NCI-H2171 (cell line): ENCODE data around the gene LAT.
A peak's percentile ranks its signal among the peaks of the same experiment; 100 is the strongest.
"Not testable (repeated sequence)": the region's sequence is repeated elsewhere in the genome, so short reads cannot be mapped to it uniquely, and the experiment has no call there.

ENCODE experiments used
- DNase-seq: peaks from one replicate; lab custom pipeline; 2025; lab: John Stamatoyannopoulos, UW

Gene LAT, protein sequence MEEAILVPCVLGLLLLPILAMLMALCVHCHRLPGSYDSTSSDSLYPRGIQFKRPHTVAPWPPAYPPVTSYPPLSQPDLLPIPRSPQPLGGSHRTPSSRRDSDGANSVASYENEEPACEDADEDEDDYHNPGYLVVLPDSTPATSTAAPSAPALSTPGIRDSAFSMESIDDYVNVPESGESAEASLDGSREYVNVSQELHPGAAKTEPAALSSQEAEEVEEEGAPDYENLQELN

DNA sequence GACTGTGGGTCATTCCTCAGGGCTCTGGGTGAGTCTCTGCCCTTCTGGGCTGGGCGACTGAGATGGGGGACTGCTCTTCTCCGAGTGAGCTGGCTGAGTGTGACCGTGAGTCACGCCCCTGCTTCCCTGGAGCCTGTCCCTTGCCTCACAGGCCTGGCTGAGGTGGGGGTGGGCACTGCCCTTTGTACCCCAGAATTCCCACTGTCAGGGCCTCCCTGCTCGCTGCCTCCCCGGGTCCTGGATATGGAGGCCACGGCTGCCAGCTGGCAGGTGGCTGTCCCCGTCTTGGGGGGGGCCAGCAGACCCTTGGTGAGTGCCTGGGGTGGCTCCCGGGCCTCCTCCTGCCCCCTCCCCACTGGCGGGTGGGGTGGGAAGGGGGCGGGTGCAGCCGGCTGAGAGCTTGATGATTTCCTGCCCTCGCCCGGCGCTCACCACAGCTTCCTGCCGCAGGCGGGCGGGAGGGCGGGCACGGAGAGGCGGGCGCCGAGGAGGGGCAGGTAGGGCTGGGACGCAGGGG lies at the start of gene LAT:
Gene LAT (plus strand): TSS at position 434 of the 517 bp plus-strand sequence. CDS start 366 bp downstream, outside the sequence.
- no peak for DNase-seq

DNA sequence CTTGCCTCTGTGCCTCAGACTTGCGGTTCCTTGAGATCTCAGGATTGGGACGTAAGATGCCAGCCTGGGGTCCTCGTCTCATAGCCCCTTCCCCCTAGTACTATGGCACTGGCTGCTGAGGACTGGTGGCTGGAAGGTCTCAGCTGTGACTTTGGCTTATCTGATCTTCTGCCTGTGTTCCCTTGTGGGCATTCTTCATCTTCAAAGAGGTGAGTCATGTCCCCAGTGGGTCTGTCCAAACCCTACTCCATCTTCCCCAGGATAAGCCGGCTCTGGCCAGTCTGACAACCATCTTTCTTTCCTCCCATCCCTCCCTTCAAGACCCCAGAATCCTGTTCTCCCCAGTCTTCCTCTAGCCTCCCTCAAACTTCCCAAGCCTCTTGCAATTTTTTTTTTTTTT lies 49.5 kb upstream of the LAT start:
- DNase-seq, result no peak

DNA sequence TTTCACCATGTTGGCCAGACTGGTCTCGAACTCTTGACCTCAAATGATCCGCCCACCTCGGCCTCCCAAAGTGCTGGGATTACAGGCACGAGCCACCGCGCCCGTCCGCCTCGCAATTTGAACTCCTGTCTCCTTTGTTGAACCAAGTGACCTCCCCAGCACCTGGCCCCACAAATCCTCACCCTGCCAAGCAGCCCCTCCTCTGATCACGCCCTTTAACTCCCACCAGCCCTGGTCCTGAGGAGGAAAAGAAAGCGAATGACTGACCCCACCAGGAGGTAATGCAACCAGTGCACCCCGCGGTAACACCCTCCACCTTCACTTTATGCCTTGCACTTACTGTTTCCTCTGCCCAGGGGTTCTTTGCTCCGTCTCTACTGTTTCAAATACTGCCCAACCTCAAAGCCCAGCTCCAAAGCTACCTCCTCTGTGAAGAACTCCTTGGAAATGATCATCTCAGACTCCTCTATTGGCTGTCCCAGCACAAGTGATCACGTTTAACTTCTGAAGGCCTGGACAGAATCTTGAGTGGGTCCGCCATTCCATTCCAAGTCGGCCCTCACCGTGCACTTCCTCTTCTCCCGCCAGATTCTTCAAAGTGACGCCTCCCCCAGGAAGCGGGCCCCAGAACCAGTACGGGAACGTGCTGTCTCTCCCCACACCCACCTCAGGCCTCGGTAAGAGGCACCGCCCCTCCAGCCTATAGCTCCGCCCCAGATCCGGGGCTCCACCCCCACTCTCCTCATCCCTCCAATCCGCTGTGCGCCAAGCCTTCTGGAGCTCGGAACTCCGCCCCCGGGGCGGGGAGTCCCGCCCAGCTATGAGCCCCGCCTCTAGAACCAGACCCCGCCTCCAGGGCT lies 48.7 kb upstream of the LAT start:
- no peak for DNase-seq

DNA sequence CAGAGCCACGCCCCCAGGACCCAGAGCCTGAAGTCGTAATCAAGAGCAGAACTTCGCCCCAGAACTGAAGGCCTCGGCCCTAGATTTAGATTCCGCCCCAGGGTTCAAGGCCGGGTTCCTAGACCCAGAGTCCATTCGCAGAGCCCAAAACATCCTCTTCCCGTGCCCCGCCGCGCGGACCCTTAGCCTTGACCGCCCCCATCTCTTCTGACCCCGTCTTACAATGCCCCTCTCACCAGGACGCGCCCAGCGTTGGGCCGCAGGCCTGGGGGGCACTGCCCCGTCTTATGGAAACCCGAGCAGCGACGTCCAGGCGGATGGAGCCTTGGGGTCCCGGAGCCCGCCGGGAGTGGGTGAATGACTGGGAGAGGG lies 48.1 kb upstream of the LAT start:
- DNase-seq, result no peak

DNA sequence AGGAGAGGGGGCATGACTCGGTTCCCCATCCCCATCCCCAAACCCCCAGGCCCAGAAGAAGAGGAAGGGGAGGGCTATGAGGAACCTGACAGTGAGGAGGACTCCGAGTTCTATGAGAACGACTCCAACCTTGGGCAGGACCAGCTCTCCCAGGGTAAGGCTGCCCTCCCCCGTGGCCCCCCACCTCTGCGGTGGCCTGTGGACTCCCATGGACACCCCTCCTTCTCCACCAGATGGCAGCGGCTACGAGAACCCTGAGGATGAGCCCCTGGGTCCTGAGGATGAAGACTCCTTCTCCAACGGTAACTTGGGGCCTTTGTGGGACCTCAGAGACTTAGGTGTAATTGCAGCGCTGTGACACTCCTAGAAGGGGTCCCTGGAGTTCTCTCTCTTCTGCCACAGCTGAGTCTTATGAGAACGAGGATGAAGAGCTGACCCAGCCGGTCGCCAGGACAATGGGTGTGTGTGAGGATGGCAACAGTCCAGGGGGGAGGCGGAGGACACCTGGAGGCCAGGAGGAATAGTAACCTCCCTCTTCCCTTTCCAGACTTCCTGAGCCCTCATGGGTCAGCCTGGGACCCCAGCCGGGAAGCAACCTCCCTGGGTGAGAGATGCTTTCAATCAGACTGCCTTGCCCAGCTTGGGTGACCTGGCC lies 47.5 kb upstream of the LAT start:
- DNase-seq, result no peak

DNA sequence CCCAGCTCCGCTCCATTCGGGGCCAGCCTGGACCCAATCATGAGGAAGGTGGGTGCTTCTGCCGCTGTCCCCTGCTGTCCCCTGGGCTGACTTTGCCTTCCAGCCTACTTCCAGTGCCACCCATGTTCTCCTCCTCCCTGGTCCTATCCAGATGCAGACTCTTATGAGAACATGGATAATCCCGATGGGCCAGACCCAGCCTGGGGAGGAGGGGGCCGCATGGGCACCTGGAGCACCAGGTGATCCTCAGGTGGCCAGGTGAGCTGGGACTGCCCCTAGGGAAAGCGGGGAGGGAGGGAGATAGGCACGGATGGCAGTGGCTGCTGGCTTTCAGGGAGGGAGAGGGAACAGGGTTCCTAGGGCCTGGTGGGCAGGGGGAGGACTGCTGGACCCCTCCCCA lies 46.1 kb upstream of the LAT start:
- DNase-seq, result no peak

DNA sequence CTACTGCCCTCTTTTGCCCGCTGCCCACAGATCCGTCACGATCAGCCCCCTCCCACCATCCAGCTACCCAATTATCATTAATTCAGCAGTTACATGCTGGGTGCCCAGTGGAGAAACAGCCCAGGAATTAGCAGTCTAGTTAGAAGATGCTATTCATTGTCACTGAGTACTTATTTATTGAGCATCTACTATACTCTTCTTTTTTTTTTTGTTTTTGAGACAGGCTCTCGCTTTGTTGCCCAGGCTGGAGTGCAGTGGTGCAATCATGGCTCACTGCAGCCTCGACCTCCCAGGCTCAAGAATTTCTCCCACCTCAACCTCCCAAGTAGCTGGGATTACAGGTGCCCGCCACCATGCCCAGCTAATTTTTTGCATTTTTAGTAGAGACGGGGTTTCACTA lies 45.0 kb upstream of the LAT start:
- DNase-seq, result not testable (repeated sequence)

DNA sequence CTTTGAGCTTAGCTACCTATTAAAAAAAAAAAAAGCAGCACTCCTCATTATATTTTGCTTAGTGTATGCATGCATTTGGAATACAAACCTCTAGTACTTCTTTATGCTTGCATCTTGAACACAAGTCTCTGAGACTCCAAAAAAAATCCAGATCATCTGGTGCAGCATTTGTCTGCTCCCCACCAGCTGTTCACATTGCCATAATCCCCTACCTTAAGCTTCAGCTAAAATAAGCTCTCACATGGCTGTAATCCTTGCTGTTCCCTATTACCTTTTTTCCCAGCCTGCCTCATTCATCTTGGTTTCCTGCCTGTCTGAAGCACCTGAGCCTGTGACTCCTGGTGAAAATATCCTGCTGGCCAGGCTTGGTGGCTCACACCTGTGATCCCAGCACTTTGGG lies 41.6 kb upstream of the LAT start:
- peak; percentile 23 for DNase-seq

DNA sequence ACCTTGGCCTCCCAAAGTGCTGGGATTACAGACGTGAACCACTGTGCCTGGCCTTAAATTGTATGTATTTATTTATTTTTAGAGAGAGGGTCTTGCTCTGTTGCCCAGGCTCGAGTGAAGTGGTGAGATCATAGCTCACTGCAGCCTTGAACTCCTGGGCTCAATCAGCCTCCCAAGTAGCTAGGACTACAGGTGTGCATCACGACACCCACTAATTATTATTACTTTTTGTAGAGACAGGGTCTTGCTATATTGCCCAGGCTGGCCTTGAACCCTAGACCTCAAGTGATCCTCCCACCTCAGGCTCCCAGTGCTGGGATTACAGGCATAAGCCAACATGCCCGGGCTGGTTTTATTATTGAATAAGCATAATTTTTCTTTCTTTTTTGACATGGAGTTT lies 38.2 kb upstream of the LAT start:
- DNase-seq, result no peak

DNA sequence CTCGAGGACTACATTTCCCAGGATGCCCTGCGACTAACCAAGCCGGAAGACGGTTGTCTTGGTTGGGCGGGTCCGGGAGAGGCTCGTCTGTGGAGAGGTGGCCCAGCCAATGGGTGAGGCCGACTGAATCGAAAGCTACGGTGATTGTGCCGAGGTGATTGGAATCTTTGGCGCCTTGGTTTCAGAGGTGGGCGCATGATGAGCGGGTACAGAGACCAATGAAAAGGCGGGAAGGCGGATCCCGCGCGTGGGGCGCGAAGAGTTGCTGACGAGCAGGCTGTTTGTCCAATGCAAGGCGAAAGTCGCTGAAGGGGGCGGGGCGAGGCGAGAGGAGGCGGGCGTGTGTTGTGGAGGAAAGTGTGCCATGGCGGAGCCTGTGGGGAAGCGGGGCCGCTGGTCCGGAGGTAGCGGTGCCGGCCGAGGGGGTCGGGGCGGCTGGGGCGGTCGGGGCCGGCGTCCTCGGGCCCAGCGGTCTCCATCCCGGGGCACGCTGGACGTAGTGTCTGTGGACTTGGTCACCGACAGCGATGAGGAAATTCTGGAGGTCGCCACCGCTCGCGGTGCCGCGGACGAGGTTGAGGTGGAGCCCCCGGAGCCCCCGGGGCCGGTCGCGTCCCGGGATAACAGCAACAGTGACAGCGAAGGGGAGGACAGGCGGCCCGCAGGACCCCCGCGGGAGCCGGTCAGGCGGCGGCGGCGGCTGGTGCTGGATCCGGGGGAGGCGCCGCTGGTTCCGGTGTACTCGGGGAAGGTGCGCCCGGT lies 34.0 kb upstream of the LAT start, which contains the start of gene NFATC2IP:
Gene NFATC2IP (plus strand): TSS at position 290 of the 762 bp plus-strand sequence. CDS start 75 bp downstream, at position 365.
- peak; percentile 99 for DNase-seq

DNA sequence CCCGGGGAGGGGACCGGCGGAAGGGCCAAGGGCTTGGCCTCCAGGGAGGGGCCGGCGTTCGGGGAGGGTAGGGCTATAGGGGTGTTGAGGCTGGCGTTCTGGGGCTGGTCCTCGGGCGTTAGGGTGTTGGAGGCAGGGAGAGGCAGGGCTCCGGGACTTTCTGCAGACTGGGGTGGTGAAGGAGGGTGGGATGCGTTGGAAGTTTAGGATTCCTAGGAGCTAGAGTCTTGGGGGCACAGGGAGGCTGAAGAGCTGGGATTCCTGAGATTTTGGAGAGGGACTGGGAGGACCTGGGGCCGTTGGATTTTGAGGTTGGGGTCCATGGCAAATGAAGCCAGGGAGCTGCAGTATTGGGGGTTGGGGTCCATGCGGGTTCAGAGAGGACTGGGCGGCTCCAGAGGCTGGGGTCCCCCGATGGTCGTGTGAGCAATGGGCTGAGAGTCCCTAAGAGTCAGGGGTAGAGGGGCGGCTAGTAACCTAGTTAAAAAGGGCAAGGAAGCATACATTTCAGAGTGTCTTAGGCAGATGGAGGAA lies 33.4 kb upstream of the LAT start:
- DNase-seq, result no peak

DNA sequence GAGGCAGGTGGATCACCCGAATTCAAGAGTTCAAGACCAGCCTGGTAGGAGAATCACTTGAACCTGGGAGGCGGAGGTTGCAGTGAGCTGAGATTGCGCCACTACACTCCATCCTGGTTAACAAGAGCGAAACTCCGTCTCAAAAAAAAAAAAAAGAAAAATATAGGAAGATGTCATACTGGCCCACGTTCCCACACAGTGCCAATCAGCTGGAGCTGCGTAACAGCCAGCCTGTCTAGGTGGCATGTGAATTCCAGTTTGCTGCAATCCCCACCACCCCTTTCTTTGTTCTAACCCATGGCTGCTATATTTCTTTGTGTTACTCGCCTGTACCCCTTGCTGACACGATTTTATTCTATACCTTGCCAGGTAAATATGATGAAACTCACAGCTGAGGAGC lies 26.6 kb upstream of the LAT start:
- DNase-seq, result no peak

DNA sequence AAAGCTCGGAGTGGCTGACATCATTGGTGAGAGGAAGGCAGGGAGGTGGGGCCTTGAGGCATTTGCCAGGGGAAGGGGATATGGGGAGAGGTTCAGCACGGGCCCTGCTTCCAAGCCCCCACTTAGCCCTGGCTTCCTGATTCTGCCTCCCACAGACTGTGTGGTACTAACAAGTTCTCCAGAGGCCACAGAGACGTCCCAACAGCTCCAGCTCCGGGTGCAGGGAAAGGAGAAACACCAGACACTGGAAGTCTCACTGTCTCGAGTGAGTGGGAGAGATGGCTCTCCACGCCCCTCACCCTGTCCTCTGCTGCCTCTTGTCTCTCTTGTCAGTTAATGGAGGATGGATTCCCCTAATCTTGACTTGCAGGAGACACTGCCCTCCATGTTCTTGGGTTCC lies 26.0 kb upstream of the LAT start:
- DNase-seq, result no peak

DNA sequence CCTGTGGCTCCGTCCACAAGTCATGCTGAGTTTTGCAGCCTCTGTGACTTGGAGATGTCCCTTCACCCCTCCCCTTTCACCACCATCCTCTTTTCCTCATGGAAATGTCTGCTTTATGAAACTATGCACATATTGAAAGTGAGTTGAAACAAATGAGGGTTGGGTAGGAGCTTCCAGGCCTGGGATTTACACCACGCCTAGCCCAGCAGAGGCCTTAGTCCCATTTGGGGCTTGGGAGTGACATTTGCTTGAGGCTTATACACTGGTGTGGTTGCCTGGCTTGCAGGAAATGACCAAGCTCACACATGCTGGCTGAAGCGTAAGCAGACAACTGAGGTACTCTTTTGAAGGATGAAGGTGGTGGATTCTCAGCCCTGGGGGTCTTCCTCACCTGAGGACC lies 20.8 kb upstream of the LAT start:
- no peak for DNase-seq

DNA sequence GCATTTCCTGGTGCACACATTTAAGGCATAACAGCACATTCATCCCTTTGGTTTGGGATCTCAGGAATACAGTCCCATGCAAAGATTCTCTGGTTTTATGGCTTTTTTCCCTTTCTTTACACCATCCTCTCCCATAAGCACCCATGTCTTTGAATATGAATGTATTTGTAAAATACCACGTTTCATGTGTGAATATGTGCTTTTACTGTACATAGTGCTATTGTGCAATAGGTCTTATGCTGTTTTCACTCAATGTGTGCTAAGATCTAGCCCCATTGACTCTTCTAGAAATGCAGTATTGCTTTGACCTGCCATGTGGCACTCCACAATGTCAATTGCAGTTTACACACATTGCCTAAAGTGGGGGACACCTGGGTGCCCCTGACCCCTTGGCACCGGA lies 20.4 kb upstream of the LAT start:
- DNase-seq, result no peak

DNA sequence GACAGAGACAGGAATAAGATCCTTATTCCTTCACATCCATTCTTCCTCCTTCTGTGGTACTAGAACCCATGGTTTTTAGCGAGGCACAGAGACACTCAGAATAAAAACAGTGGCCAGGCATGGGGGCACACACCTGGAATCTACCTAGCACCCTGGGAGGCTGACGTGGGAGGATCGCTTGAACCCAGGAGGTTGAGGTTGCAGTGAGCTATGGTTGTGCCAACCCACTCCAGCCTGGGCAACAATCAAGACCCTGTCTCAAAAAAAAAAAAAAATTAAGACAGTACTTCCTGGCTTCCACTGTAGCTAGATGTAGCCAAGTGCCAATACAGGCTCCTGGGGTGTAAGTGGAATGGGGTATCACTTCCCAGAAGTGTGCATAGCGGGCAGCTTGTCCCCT lies 17.7 kb upstream of the LAT start:
- no peak for DNase-seq

DNA sequence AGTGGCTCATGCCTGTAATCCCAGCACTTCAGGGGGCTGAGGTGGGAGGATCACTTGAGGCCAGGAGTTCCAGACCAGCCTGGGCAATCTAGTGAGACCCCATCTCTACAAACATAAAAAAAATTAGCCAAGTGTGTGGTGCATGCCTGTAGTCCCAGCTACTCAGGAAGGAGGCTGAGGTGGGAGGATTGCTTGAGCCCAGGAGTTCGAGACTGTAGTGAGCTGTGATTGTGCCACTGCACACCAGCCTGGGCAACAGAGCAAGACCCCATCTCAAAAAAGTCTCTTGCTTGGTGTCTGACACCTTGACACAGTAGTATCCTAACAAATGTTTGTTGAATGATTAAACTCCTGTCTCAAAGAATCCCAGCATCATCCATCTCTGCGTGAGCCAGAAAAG lies 15.2 kb upstream of the LAT start:
- DNase-seq, result not testable (repeated sequence)

DNA sequence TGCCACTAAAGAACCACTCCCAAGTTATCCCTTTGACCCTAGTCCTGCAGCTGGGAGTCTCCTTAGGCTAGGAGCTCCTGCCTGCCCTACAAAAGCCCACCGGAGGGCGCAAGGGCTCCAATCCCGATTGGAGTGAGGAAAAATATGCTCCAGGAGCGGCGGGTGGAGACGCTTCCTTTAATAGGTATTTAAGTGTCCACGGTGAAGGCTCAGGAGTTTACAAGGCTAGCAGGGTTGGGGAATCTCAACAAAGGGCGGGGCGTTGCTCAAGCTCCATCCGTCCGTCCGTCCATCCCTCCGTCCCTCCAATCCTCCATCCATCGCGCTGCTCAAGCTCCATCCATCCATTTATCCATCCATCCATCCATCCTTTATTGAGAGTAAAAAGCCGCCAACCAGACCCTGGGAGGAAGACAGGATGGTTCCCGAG lies 10.8 kb upstream of the LAT start:
- DNase-seq, result peak; percentile 54

DNA sequence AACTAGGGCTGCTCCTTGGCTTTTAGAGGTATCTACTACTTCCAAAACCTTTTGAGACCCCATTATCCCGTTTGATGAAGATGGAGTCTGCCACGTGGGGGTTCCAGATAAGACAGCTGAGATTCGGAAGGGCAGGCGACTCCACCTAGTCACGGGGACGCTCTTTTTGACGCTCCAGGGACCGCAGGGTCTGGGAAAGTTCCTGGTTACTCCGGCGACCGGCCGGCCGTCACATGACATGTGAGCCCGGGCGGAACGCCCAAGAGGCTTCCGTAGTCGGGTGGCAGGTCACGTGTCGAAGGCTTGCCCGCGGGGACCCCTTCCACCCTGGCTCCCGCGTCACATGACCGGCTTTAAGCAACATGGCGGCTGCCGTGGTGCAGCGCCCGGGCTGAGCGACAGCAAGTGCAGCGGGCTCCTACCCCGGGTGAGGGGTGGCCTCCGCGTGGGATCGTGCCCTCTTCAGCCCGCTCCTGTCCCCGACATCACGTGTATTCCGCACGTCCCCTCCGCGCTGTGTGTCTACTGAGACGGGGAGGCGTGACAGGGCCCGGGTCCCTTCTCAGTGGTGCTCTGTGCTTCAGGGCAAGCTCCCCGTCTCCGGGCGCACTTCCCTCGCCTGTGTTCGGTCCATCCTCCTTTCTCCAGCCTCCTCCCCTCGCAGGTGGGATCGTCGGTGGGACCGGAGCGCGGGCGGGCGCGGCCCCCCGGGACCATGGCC lies 10.3 kb upstream of the LAT start, which contains the start of gene SPNS1:
Gene SPNS1 (plus strand): TSS at position 342 of the 721 bp plus-strand sequence. CDS start 374 bp downstream, at position 716.
- peak; percentile 97 for DNase-seq

DNA sequence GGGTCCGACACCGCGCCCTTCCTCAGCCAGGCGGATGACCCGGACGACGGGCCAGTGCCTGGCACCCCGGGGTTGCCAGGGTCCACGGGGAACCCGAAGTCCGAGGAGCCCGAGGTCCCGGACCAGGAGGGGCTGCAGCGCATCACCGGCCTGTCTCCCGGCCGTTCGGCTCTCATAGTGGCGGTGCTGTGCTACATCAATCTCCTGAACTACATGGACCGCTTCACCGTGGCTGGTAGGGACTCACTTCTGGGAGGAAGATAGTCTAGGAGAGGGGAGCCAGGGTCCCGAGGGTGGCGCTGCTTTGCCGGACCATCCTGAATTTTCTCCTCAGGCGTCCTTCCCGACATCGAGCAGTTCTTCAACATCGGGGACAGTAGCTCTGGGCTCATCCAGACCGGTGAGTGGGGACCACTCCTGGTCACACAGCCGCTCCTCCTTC lies 9.7 kb upstream of the LAT start:
- DNase-seq, result no peak
